ENCODE data around the gene CPM.

DNA sequence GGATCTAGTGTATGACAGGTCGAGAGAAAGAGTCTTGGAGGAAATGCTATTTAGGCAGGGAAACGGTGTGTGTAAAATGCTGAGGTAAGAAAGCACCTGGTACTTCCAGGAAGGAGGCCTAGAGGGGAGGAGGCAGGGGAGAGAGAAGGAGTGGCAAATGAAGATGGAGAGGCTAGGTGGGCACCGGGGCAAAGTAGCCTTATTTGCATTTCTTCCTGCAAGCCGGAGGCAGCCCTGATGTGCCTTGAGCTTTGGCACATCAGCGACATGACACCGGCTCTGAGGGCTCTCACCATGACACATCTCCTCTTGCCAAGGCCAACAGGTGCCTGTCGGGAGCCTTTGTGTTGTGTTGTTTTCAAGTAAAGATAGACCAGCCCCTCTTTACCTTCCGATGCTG, 61.6 kb downstream of the CPM start:
- TF ChIP-seq, protein P1, sequence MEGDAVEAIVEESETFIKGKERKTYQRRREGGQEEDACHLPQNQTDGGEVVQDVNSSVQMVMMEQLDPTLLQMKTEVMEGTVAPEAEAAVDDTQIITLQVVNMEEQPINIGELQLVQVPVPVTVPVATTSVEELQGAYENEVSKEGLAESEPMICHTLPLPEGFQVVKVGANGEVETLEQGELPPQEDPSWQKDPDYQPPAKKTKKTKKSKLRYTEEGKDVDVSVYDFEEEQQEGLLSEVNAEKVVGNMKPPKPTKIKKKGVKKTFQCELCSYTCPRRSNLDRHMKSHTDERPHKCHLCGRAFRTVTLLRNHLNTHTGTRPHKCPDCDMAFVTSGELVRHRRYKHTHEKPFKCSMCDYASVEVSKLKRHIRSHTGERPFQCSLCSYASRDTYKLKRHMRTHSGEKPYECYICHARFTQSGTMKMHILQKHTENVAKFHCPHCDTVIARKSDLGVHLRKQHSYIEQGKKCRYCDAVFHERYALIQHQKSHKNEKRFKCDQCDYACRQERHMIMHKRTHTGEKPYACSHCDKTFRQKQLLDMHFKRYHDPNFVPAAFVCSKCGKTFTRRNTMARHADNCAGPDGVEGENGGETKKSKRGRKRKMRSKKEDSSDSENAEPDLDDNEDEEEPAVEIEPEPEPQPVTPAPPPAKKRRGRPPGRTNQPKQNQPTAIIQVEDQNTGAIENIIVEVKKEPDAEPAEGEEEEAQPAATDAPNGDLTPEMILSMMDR (IDR thresholded peaks at IDR 0.05): no peak
- TF ChIP-seq POLR2A (IDR thresholded peaks at IDR 0.05): no peak
